ENCODE measurements around the gene TFAP2C. TPM values are rescaled to one million over a fixed set of nuclear protein-coding genes. Genes with fewer than 3 reads are reported as not detected.

TFAP2C gene
- total RNA-seq: 13.0 TPM

DNA sequence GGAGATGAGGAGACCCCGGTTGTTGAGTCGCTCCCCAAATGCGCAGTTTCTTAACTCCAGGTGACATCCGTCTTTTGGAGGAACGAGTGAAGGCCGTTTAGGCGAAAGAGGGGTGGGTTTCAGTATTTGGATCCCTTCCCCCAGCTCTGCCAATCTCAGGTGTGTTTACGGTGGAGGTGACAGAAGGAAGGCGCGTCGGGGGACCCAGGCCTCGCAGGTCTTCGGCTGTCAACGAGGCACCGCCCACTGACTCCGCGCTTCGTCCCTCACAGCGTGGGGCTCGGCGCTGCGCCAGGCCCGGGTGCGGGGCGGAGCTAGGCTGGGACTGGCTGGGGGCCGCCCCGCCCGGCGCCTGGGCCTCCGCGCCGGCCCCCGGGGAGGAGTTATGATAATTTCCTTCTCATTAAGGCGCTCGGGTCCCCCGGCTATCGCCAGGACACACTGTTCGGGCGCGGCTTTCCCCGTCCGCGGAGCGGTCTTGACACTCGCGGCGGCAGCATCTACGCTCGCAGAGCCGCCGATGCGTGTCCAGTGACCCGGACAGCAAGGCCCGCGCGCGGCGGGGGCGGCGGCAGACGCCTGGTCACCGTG lies at the start of gene TFAP2C:
Gene TFAP2C (plus strand): TSS at position 434 of the 591 bp plus-strand sequence. CDS start 239 bp downstream, outside the sequence.

Other genes starting within 250 kb of the TFAP2C start
- 9.7 TPM for gene AURKA, start 237.1 kb upstream of the TFAP2C start, total RNA-seq
- gene CSTF1, start 236.7 kb upstream of the TFAP2C start, total RNA-seq: 41.1 TPM
- gene CASS4, start 217.0 kb upstream of the TFAP2C start, total RNA-seq: 1.4 TPM
- gene RTF2, start 160.7 kb upstream of the TFAP2C start, total RNA-seq: 66.9 TPM
- gene FAM209A, start 104.6 kb upstream of the TFAP2C start, total RNA-seq: 0.77 TPM
- gene FAM209B, start 96.1 kb upstream of the TFAP2C start, total RNA-seq: not detected

Measured in camera-type eye (tissue), 1 donor.